OCI-LY1 (cell line): Measurements from ENCODE around the gene ATN1.

Experiments
- H2AFZ ChIP-seq: fragments of 200-600 bp; sonication (generic), shearing (Covaris generic); 2 replicates; pipeline ENCODE4 v1.6.0; 2014; ENCODE audit warnings: antibody characterized with exemption, mild to moderate bottlenecking, low read length
- H3F3A ChIP-seq: fragments of 200-600 bp; sonication (generic), shearing (Covaris generic); 2 replicates; pipeline ENCODE4 v1.6.0; 2014; ENCODE audit warnings: mild to moderate bottlenecking, antibody characterized with exemption, low read length, moderate library complexity; ENCODE audit not compliant: insufficient read depth
- H3K27ac ChIP-seq: fragments of 200-600 bp; sonication (generic); 2 replicates; pipeline ENCODE4 v1.5.1; 2014; ENCODE audit warnings: low read length, mixed run types, mild to moderate bottlenecking, low read depth; ENCODE audit not compliant: poor library complexity, severe bottlenecking
- H3K27me3 ChIP-seq: fragments of 200-600 bp; sonication (generic); 2 replicates; pipeline ENCODE4 v1.6.0; 2014; ENCODE audit warnings: antibody characterized with exemption, mild to moderate bottlenecking, low read length, moderate library complexity; ENCODE audit not compliant: insufficient read depth
- H3K36me3 ChIP-seq: fragments of 200-600 bp; sonication (generic); 2 replicates; pipeline ENCODE4 v1.6.1; 2014; ENCODE audit warnings: mild to moderate bottlenecking, antibody characterized with exemption, low read length, moderate library complexity, mixed read lengths; ENCODE audit not compliant: insufficient read depth
- H3K4me1 ChIP-seq: fragments of 200-600 bp; sonication (generic); 2 replicates; pipeline ENCODE4 v1.5.1; 2014; ENCODE audit warnings: mild to moderate bottlenecking, low read length, moderate library complexity; ENCODE audit not compliant: insufficient read depth, severe bottlenecking
- H3K4me2 ChIP-seq: fragments of 200-600 bp; sonication (generic), shearing (Covaris generic); 2 replicates; pipeline ENCODE4 v1.6.1; 2014; ENCODE audit warnings: low read length
- H3K4me3 ChIP-seq: fragments of 200-600 bp; sonication (generic); 2 replicates; pipeline ENCODE4 v1.5.1; 2014; ENCODE audit warnings: low read length, low read depth, mild to moderate bottlenecking, mixed read lengths; ENCODE audit not compliant: poor library complexity, severe bottlenecking
- H3K79me2 ChIP-seq: fragments of 200-600 bp; shearing (Covaris generic); 2 replicates; pipeline ENCODE4 v1.6.1; 2016; ENCODE audit warnings: mixed run types, low read length, mixed read lengths; ENCODE audit not compliant: insufficient read depth
- H3K9ac ChIP-seq: fragments of 200-600 bp; sonication (generic), shearing (Covaris generic); 2 replicates; pipeline ENCODE4 v1.6.1; 2014; ENCODE audit warnings: mild to moderate bottlenecking, low read length, mixed read lengths
- H3K9me2 ChIP-seq: fragments of 200-600 bp; sonication (generic), shearing (Covaris generic); 2 replicates; pipeline ENCODE4 v1.6.1; 2014; ENCODE audit warnings: low read depth, mild to moderate bottlenecking, low read length, mixed read lengths
- H3K9me3 ChIP-seq: fragments of 200-600 bp; shearing (Covaris generic); 2 replicates; pipeline ENCODE4 v1.6.1; 2014; ENCODE audit warnings: low read length, mixed read lengths
- H4K20me1 ChIP-seq: fragments of 200-600 bp; sonication (generic), shearing (Covaris generic); 2 replicates; pipeline ENCODE4 v1.6.0; 2016; ENCODE audit warnings: mild to moderate bottlenecking, low read length; ENCODE audit not compliant: insufficient read depth
- CTCF ChIP-seq: fragments of 200-600 bp; sonication (generic), shearing (Covaris generic); IDR thresholded peaks from 2 replicates; pipeline ENCODE4 v1.5.1; 2017; ENCODE audit warnings: mild to moderate bottlenecking, antibody characterized with exemption, low read length, moderate library complexity, mixed read lengths
- EZH2 ChIP-seq: fragments of 200-600 bp; sonication (generic), shearing (Covaris generic); IDR thresholded peaks from 2 replicates; pipeline ENCODE4 v1.8.0; 2017; ENCODE audit warnings: borderline replicate concordance, mixed run types, mild to moderate bottlenecking, antibody characterized with exemption, low read length, moderate library complexity, mixed read lengths

ATN1 gene

GRCh38 chr12:6936636-6937480, 9.1 kb downstream of the ATN1 start:
- no peaks in the 10 kb centered on the region for H4K20me1 ChIP-seq
- peak overlapping the region; percentile 73 for H3K4me3 ChIP-seq
- no peaks in the 10 kb centered on the region for H3K79me2 ChIP-seq
- H3K4me2 ChIP-seq, result peak overlapping the region; percentile 87
- no peaks in the 10 kb centered on the region for H3K9me3 ChIP-seq
- no peak overlapping the region for H2AFZ ChIP-seq
- no peaks in the 10 kb centered on the region for H3K27me3 ChIP-seq
- peak overlapping the region; percentile 79 for H3K9ac ChIP-seq
- peaks cover 3% of the 10 kb centered on the region; the same call in 1 of the 2 replicates for H3K36me3 ChIP-seq
- no peaks in the 10 kb centered on the region for H3F3A ChIP-seq
- peak overlapping the region; percentile 73 for H3K27ac ChIP-seq
- peak; percentile 19; the same call in 1 of the 2 replicates for TF ChIP-seq CTCF
- TF ChIP-seq EZH2, result no peak
- H3K4me1 ChIP-seq, result peaks cover 24% of the 10 kb centered on the region
- H3K9me2 ChIP-seq, result no peaks in the 10 kb centered on the region

GRCh38 chr12:6937481-6938352, 10.0 kb downstream of the ATN1 start:
- Histone ChIP-seq H3K9ac (peak overlapping the region; percentile 79), H3K4me3 (peak overlapping the region; percentile 73), H2AFZ (peak overlapping the region; percentile 3; the same call in 1 of the 2 replicates), H4K20me1 (no peaks in the 10 kb centered on the region), H3K27ac (peak overlapping the region; percentile 73), H3K4me1 (peaks cover 24% of the 10 kb centered on the region), H3K27me3 (no peaks in the 10 kb centered on the region), H3K9me3 (no peaks in the 10 kb centered on the region), H3K9me2 (no peaks in the 10 kb centered on the region), H3K4me2 (peak overlapping the region; percentile 87), H3F3A (no peaks in the 10 kb centered on the region), H3K79me2 (no peaks in the 10 kb centered on the region), H3K36me3 (peaks cover 3% of the 10 kb centered on the region; the same call in 1 of the 2 replicates)
- TF ChIP-seq CTCF (peak; percentile 96), EZH2 (no peak)

GRCh38 chr12:6938353-6939190, 10.8 kb downstream of the ATN1 start:
- Histone ChIP-seq H3K4me1 (peaks cover 31% of the 10 kb centered on the region), H3K79me2 (no peaks in the 10 kb centered on the region), H3K4me2 (peak overlapping the region; percentile 60), H3K4me3 (peak overlapping the region; percentile 73), H3K27me3 (no peaks in the 10 kb centered on the region), H3K9ac (peak overlapping the region; percentile 60), H3K36me3 (peaks cover under 1% of the 10 kb centered on the region; the same call in 1 of the 2 replicates), H3K27ac (peak overlapping the region; percentile 1), H3F3A (no peaks in the 10 kb centered on the region), H3K9me2 (no peaks in the 10 kb centered on the region), H4K20me1 (no peaks in the 10 kb centered on the region), H3K9me3 (no peaks in the 10 kb centered on the region), H2AFZ (peak overlapping the region; percentile 3; the same call in 1 of the 2 replicates)
- TF ChIP-seq CTCF, result no peak
- no peak for TF ChIP-seq EZH2
